Activated T-cell treated with anti-CD3 and anti-CD28 coated beads for 4 hours (primary cell): ENCODE data around the gene CUTA.
A peak's percentile ranks its signal among the peaks of the same experiment; 100 is the strongest.

Experiments
- DNase-seq: peaks from one replicate; pipeline ENCODE4 v3.0.0-alpha.2; 2020

Gene CUTA, protein sequence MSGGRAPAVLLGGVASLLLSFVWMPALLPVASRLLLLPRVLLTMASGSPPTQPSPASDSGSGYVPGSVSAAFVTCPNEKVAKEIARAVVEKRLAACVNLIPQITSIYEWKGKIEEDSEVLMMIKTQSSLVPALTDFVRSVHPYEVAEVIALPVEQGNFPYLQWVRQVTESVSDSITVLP

GRCh38 chr6:33417903-33418689, at the start of gene CUTA:
CUTA (minus strand) TSS chr6:33418107; CDS start chr6:33418000, 107 bp downstream.
- DNase-seq: peak; percentile 95

DNA sequence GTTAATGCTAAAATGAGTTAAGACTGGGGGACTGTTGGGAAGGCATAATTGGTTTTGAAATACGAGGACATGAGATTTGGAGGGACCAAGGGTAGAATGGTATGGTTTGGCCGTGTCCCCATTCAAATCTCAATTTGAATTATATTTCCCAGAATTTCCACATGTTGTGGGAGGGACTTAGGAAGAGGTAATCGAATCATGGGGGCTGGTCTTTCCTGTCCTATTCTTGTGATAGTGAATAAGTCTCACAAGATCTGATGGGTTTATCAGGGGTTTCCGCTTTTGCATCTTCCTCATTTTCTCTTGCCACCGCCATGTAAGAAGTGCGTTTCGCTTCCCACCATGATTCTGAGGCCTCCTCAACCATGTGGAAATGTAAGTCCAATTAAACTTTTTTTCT, 49.2 kb upstream of the CUTA start:
- no peak for DNase-seq

DNA sequence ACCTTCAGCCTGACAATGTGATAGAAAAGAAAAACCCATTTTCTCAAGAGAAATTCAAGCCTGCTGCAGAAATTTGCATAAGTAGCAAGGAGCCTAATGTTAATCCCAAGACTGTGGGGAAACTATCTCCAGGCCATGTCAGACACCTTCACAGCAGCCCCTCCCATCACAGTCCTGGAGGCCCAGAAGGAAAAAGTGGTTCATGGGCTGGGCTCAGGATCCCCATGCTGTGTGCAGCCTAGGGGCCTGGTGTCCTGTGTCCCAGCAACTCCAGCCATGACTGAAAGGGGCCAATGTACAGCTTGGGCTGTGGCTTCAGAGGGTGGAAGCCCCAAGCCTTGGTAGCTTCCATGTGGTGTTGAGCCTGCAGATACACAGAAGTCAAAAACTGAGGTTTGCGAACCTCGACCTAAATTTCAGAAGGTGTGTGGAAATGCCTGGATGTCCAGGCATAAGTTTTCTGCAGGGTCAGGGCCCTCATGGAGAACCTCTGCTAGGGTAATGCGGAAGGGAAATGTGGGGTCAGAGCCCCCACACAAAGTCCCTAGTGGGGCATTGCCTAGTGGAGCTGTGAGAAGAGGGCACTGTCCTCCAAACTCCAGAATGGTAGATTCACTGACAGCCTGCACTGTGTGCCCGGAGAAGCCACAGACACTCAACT, 48.3 kb upstream of the CUTA start:
- no peak for DNase-seq

- DNase-seq: no peak
Measured at GRCh38 chr6:33459226-33459625, 41.3 kb upstream of the CUTA start.

DNA sequence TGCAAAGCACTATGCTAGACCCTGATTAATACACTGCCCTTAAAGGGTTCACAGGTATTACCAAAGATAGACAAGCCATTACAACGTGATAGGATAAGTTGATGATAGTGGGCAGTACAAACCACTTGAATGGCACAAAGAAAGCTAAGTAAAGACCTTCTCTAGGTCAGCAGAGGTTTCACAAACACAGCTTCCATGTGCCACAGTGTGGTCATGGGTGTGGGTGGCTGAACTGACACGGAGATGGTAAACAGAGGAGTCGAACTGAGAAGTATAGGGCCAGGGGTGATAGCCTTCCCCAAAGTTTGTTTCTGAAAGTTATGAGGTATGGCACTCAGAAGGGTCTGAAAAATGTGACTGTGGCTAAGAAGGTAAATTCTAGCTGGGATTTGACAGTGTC, 40.8 kb upstream of the CUTA start:
- DNase-seq: no peak

DNA sequence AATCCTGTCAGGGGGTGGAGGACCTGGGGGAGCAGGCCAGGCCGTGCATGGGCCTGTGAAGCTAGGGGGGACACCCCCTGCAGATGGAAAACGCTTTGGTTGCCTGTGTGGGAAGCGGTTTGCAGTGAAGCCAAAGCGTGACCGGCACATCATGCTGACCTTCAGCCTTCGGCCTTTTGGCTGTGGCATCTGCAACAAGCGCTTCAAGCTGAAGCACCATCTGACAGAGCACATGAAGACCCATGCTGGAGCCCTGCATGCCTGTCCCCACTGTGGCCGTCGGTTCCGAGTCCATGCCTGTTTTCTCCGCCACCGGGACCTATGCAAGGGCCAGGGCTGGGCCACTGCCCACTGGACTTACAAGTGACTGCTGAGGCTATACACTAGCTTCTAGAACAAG, 38.2 kb upstream of the CUTA start:
- no peak for DNase-seq

GRCh38 chr6:33455051-33455450, 37.1 kb upstream of the CUTA start:
- no peak for DNase-seq

DNA sequence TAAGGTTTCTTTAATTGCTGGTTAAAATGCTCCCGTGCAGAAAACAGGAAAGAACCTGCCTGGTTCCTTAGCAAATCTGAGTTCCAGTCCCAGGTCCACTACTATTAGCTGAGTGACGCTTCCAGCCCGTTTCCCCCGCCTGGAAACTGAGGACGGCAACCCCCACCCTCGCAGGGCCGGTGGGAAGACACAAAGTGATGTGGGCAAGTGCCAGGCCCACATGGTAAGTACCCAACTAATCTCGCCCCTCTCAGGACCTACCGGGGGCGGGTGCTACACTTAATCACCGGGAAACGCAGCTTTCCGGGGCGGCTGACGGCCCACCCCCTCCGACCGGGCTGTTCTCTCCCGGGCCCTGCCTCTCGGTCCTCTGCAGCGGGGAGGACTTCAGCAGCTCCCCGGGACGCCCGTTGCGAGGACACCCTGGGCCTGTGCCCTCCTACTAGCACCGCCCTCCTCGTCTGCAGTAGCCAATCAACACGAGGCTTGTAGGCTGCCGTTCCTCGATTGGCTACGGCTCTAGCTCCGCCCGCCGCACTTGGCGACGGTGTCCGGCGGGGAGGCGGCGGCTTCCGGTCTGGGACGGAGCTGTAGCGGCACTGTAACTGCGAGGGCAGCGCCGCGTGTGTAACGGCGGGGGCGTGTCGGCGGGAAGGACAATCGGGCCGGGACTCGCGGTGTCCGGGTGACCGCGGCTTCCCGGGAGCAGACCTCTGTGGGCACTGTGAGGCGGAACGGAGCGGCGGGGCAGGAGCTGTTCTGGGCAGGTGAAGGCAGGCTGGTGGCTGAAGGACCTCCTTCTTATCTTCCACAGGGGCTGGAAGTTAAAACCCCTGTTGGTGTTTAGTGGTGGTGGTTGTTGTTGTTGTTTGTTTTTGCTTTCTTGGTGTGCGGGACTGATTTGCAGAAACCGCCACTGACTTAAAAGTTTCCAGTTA, 36.4 kb upstream of the CUTA start, which contains the start of gene ZBTB9:
TSS of gene ZBTB9 (plus strand) at position 568 of the 938 bp plus-strand sequence. CDS start 525 bp downstream, outside the sequence.
- peak; percentile 87 for DNase-seq

DNA sequence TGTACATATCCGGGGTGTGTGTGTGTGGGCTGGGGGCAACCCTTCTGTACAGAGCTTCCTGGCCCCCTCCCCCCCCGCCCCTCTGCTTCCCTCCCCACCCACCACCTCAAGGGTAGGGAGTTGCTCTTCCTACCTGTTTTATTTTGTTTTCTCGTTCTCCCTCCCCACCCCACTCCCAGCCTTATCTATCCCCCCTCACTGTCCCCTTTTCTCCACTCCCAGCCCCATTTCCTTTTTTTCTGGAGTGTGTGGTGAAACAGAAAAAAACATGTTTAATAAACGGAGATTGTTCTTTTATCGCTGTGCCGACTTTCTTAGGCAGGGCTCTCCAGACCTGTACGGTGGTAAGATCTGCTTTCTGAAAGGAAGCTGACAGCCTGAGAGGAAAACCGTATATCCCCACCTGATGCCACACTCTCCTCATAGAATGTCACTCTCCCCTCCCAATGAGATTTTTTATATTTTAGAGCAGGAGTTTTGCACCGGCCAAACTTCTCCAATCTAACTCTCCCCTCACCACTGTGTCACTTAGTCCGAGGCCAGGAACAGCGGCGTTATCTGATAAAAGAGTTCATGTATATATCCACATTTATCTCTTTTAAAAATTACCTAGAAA, 35.6 kb upstream of the CUTA start:
- no peak for DNase-seq

DNA sequence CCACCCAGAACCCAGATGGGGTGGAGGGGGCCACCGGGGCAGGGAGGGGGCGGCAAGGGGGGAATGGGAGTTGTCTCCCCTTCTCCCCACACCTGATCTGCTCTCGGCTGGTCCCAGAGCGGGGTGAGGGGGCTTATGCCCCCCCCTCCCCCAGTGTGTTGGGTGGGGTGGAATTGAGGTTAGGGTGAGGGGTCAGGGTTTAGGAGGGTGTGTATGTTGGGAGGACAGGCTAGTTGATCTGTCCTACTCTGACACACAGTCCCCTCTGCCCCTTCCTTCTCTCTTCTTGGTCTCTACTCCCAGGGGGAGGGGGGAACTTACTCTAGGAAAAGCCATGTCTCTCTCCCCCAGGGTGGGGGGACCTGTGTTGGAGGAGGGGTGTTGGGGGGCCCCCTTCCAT, 34.6 kb upstream of the CUTA start:
- no peak for DNase-seq

DNA sequence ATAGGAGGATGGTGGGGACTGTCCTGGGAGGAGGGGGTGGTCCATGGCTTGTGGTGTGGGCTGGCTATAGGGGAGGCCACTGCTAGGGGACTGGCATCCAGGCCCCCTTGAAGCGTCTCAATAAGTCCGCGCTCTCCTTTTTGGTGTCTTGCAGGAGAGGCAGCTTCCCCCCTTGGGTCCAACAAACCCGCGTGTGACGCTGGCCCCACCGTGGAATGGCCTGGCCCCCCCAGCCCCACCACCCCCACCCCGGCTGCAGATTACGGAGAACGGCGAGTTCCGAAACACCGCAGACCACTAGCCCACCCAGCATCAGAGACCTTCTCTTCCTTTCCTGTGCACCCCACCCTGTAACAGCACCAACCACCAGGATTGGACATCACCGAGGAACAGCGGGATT, 33.7 kb upstream of the CUTA start:
- DNase-seq: no peak

- no peak for DNase-seq
Measured at GRCh38 chr6:33450434-33450833, 32.5 kb upstream of the CUTA start.

DNA sequence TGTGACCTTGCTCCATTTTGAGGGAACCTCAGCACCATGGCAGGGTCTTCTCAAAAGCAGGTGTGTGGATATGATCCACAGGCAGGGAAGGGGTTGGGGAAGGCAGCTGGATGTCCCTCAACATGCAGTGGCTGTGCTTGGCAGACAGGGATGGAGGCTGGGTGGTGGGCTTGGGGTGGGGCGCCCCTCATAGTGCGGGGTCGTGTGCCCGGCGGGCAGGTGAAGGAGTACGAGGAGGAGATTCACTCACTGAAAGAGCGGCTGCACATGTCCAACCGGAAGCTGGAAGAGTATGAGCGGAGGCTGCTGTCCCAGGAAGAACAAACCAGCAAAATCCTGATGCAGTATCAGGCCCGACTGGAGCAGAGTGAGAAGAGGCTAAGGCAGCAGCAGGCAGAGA, 28.4 kb upstream of the CUTA start:
- no peak for DNase-seq

- DNase-seq: no peak
Measured at GRCh38 chr6:33445119-33445603, 27.3 kb upstream of the CUTA start.

GRCh38 chr6:33443619-33444504, 26.0 kb upstream of the CUTA start:
- DNase-seq: no peak

- no peak for DNase-seq
Measured at GRCh38 chr6:33443025-33443424, 25.1 kb upstream of the CUTA start.

GRCh38 chr6:33442283-33442682, 24.4 kb upstream of the CUTA start:
- no peak for DNase-seq

- no peak for DNase-seq
Measured at GRCh38 chr6:33441457-33441856, 23.6 kb upstream of the CUTA start.

GRCh38 chr6:33440649-33441309, 22.9 kb upstream of the CUTA start:
- DNase-seq: no peak

DNA sequence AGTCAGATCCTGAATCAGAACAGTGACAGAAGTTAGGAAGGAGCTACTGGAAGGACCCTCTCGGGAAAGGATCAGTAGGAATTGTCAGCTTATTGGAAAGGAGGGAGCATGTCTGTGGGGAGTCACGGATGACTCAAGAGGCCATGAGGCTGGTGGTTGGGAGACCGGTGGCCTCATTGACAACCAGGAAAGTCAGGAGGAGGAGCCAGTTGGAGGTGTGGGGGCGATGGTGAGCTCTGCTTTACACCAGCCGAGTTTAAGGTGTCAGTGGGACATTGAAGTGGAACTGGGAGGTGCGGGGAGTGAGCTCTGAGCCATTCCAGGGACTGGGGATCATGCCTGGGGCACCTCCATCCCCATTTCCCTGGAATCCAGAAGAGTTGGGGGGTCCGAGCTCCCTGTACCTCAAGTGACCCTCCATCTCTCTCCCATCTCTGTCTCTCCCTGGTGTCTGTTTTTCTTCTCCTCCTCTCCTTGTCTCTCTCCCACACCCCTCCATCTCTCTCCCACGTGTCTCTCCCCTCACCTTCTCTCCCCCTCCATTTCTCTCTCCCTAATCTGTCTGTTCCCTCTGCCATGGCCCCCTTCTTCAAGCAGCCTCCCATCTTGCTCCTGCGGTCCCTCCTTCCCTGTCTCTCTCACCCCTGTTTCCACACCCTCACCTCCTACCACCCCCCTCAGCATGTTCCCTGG, 22.2 kb upstream of the CUTA start:
- no peak for DNase-seq
